IMR-90 (cell line): ENCODE results near the gene ERCC4. TPM values are rescaled to one million over a fixed set of nuclear protein-coding genes. Genes with fewer than 3 reads are reported as not detected.

Experiments used
- ATAC-seq: fragments of 200-7000 bp; cut with Tn5 transposase; 2 replicates; pipeline ENCODE4 v1.9.1; 2020; ENCODE audit warnings: low read depth, mild to moderate bottlenecking, moderate library complexity
- BruUV-seq: library from RNA; stranded (reverse); fragments of 400-500 nt; replicated peaks from 2 replicates; lab custom pipeline; 2021; lab: Mats Ljungman, UMichigan
- CTCF ChIA-PET: fragments of 300-600 bp; formaldehyde crosslinking; extraction: SDS; loops from one replicate; lab custom pipeline; 2021; ENCODE audit warnings: antibody characterized with exemption; lab: Yijun Ruan, JAX
- POLR2A ChIA-PET: fragments of 300-600 bp; sonication (Branson Sonifier 250); formaldehyde crosslinking; loops from one replicate; lab custom pipeline; 2022; ENCODE audit warnings: antibody characterized with exemption; ENCODE audit not compliant: unreplicated experiment; lab: Charles Lee
- DNase-seq: peaks from one replicate; pipeline ENCODE4 v3.0.0; 2013
- H2AFZ ChIP-seq: replicated peaks from 2 replicates; pipeline ENCODE3; 2013; ENCODE audit warnings: low read length, mild to moderate bottlenecking; ENCODE audit not compliant: poor library complexity
- H2AK5ac ChIP-seq: 2 replicates; pipeline ENCODE4 v1.6.1; 2013; ENCODE audit warnings: low read depth, low read length, inconsistent platforms
- H2AK9ac ChIP-seq: replicated peaks from 2 replicates; pipeline ENCODE3; 2013; ENCODE audit warnings: mild to moderate bottlenecking, low read depth, low read length, moderate library complexity; ENCODE audit not compliant: poor library complexity
- H2BK120ac ChIP-seq: 2 replicates; pipeline ENCODE4 v1.6.1; 2013; ENCODE audit warnings: low read depth, low read length, inconsistent platforms
- H2BK15ac ChIP-seq: 3 replicates; pipeline ENCODE4 v1.6.1; 2013; ENCODE audit warnings: low read depth, low read length, inconsistent platforms
- H2BK20ac ChIP-seq: 2 replicates; pipeline ENCODE4 v1.6.1; 2013; ENCODE audit warnings: low read depth, mild to moderate bottlenecking, inconsistent platforms, low read length, moderate library complexity
- H2BK5ac ChIP-seq: 2 replicates; pipeline ENCODE4 v1.6.1; 2013; ENCODE audit warnings: mild to moderate bottlenecking, low read depth, low read length, inconsistent platforms; ENCODE audit not compliant: poor library complexity, severe bottlenecking
- H3K14ac ChIP-seq: replicated peaks from 2 replicates; pipeline ENCODE4 v1.6.1; 2013; ENCODE audit warnings: low read depth, low read length, inconsistent platforms
- H3K18ac ChIP-seq: 2 replicates; pipeline ENCODE4 v1.6.1; 2013; ENCODE audit warnings: low read depth, low read length, control low read depth
- H3K23ac ChIP-seq: 2 replicates; pipeline ENCODE4 v1.6.1; 2013; ENCODE audit warnings: low read depth, low read length, inconsistent platforms
- H3K27ac ChIP-seq: 2 replicates; pipeline ENCODE4 v1.5.1; 2013; ENCODE audit warnings: mild to moderate bottlenecking, control low read depth, low read length; ENCODE audit not compliant: insufficient read depth
- H3K27me3 ChIP-seq: 2 replicates; pipeline ENCODE4 v1.6.1; 2013; ENCODE audit warnings: low read length; ENCODE audit not compliant: control insufficient read depth, insufficient read depth
- H3K36me3 ChIP-seq: 2 replicates; pipeline ENCODE4 v1.6.1; 2013; ENCODE audit warnings: low read length, mixed read lengths; ENCODE audit not compliant: control insufficient read depth, insufficient read depth
- H3K4ac ChIP-seq: 2 replicates; pipeline ENCODE4 v1.6.1; 2013; ENCODE audit warnings: low read depth, low read length, inconsistent platforms
- H3K4me1 ChIP-seq: 2 replicates; pipeline ENCODE4 v1.6.1; 2013; ENCODE audit warnings: low read length, mixed read lengths; ENCODE audit not compliant: control insufficient read depth, insufficient read depth
- H3K4me2 ChIP-seq: 2 replicates; pipeline ENCODE4 v1.6.1; 2013; ENCODE audit warnings: low read depth, mild to moderate bottlenecking, control low read depth, low read length, moderate library complexity
- H3K4me3 ChIP-seq: 2 replicates; pipeline ENCODE4 v1.5.1; 2013; ENCODE audit warnings: low read depth, mild to moderate bottlenecking, control low read depth, low read length, moderate library complexity; ENCODE audit not compliant: insufficient read depth
- H3K56ac ChIP-seq: 2 replicates; pipeline ENCODE4 v1.6.1; 2013; ENCODE audit warnings: low read length, inconsistent platforms; ENCODE audit not compliant: insufficient read depth; ENCODE audit errors: extremely low read depth
- H3K79me1 ChIP-seq, 2 experiments: 2 replicates each; pipeline ENCODE4 v1.6.1; 2013; ENCODE audit warnings: low read length in 2 of 2, inconsistent platforms in 1 of 2, low read depth in 1 of 2
- H3K9ac ChIP-seq: 2 replicates; pipeline ENCODE4 v1.6.1; 2013; ENCODE audit warnings: low read depth, low read length, control low read depth
- H3K9me1 ChIP-seq: 2 replicates; pipeline ENCODE4 v1.6.1; 2013; ENCODE audit warnings: low read length, inconsistent platforms; ENCODE audit not compliant: insufficient read depth
- H3K9me3 ChIP-seq: 2 replicates; pipeline ENCODE4 v1.6.1; 2013; ENCODE audit warnings: low read length; ENCODE audit not compliant: control insufficient read depth, insufficient read depth
- H4K20me1 ChIP-seq: 2 replicates; pipeline ENCODE4 v1.6.1; 2013; ENCODE audit warnings: low read length, inconsistent platforms; ENCODE audit not compliant: insufficient read depth
- H4K5ac ChIP-seq: 2 replicates; pipeline ENCODE4 v1.6.1; 2013; ENCODE audit warnings: mild to moderate bottlenecking, low read depth, low read length, control low read depth
- H4K8ac ChIP-seq, 2 experiments: 2 replicates each; pipeline ENCODE4 v1.6.1; 2013; ENCODE audit warnings: low read depth in 2 of 2, low read length in 2 of 2, control low read depth in 1 of 2, inconsistent platforms in 1 of 2
- H4K91ac ChIP-seq: 2 replicates; pipeline ENCODE4 v1.6.1; 2013; ENCODE audit warnings: low read depth, low read length, inconsistent platforms; ENCODE audit not compliant: insufficient read depth
- BHLHE40 ChIP-seq: fragments of 150-350 bp; IDR thresholded peaks from 2 replicates; pipeline ENCODE4 v1.6.1; 2016; ENCODE audit warnings: mild to moderate bottlenecking, low read depth, low read length
- FOS ChIP-seq: fragments of 150-350 bp; IDR thresholded peaks from 2 replicates; pipeline ENCODE4 v1.6.1; 2016; ENCODE audit warnings: low read depth, low read length
- MAZ ChIP-seq: IDR thresholded peaks from 2 replicates; pipeline ENCODE4 v1.6.1; 2012; ENCODE audit warnings: low read depth, mild to moderate bottlenecking, low read length, improper control_type of control experiment, moderate library complexity, borderline replicate concordance
- MXI1 ChIP-seq: IDR thresholded peaks from 2 replicates; pipeline ENCODE4 v1.6.1; 2012; ENCODE audit warnings: low read depth, mild to moderate bottlenecking, low read length, moderate library complexity, borderline replicate concordance
- POLR2A ChIP-seq: IDR thresholded peaks from 2 replicates; pipeline ENCODE4 v1.6.1; 2012; ENCODE audit warnings: mild to moderate bottlenecking, low read depth, low read length
- RAD21 ChIP-seq: IDR thresholded peaks from 2 replicates; pipeline ENCODE4 v1.6.1; 2012; ENCODE audit warnings: low read length, improper control_type of control experiment
- RCOR1 ChIP-seq: IDR thresholded peaks from 2 replicates; pipeline ENCODE4 v1.6.1; 2012; ENCODE audit warnings: mild to moderate bottlenecking, low read length, improper control_type of control experiment; ENCODE audit not compliant: insufficient replicate concordance
- SMC3 ChIP-seq: fragments of 150-350 bp; IDR thresholded peaks from 2 replicates; pipeline ENCODE4 v1.6.1; 2016; ENCODE audit warnings: low read depth, mild to moderate bottlenecking, antibody characterized with exemption, low read length, moderate library complexity
- WGBS, 2 experiments: methylation state at CpG; one replicate each; pipeline versions ENCODE4 v1.1.5 to v1.1.7; 2013; ENCODE audit warnings: missing lambda C conversion rate in 2 of 2; ENCODE audit not compliant: insufficient read length in 1 of 2; ENCODE audit errors: extremely low coverage in 2 of 2; 5-methylcytosine and 5-hydroxymethylcytosine counted together
- dilution Hi-C: fragments of 300-500 bp; cut with HindIII; formaldehyde crosslinking; loops from one replicate; pipeline ENCODE4 v1.14.3; 2018; ENCODE audit warnings: low sequenced_read_pairs; ENCODE audit not compliant: unreplicated experiment
- in situ Hi-C: fragments of 300-500 bp; cut with MboI; formaldehyde crosslinking; loops from 3 replicates; pipeline ENCODE4 v1.14.3; 2019; ENCODE audit warnings: low sequenced_read_pairs, inconsistent platforms, mixed read lengths
- intact Hi-C: fragments of 100-400 bp; cut with micrococcal nuclease; formaldehyde crosslinking; loops from 2 replicates; pipeline ENCODE4 v1.10.0; 2022
- polyA plus RNA-seq, 3 experiments: library from polyadenylated mRNA; depleted of rRNA; stranded (reverse); fragments of >200 nt; gene quantifications; 2 replicates each; pipeline ENCODE4 v1.2.3, GENCODE V29; 2012; ENCODE audit warnings: low replicate concordance in 1 of 3
- total RNA-seq: library from RNA; depleted of rRNA; stranded (reverse); fragments of >200 nt; gene quantifications from 2 replicates; pipeline ENCODE4 v1.2.3, GENCODE V29; 2012
- TF ChIP-seq, protein P1 (sequence below): fragments of 150-350 bp; IDR thresholded peaks from 2 replicates; pipeline ENCODE4 v1.6.1; 2016; ENCODE audit warnings: low read depth, mild to moderate bottlenecking, low read length, moderate library complexity, borderline replicate concordance

Gene ERCC4
- total and polyA plus RNA-seq, 2 of the 4 experiments (the other 2 are of a cell fraction) = 2.9 to 19.2 TPM

GRCh38 chr16:13931845-13932244 lies 11.9 kb downstream of the ERCC4 start:
- ChIA-PET POLR2A (no interaction called here), CTCF (interaction anchor here (1.7 kb wide), 1 partner anchor 12 kb away, joined by 4 read pairs; the partner anchor contains the start of gene ERCC4)
- in situ Hi-C loops (loop anchor here (10.0 kb wide), 1 partner anchor 143 kb away; the partner anchor contains the start of gene MRTFB), dilution Hi-C loops (no loop called here), intact Hi-C loops (no loop called here)
- Histone ChIP-seq H2AFZ (no peak overlapping the region), H4K8ac (no peak overlapping the region), H3K9me1 (no peaks in the 10 kb centered on the region), H3K36me3 (peaks cover 14% of the 10 kb centered on the region), H3K9me3 (no peaks in the 10 kb centered on the region), H3K23ac (no peak overlapping the region), H2BK20ac (no peak overlapping the region), H2BK15ac (no peak overlapping the region), H2AK5ac (no peak overlapping the region), H3K9ac (no peak overlapping the region), H3K14ac (no peak overlapping the region), H3K4me3 (no peak overlapping the region), H3K4ac (no peak overlapping the region), H3K4me1 (peaks cover under 1% of the 10 kb centered on the region), H4K5ac (no peak overlapping the region), H4K20me1 (no peaks in the 10 kb centered on the region), H2AK9ac (no peak overlapping the region), H3K79me1 (no peaks in the 10 kb centered on the region), H4K91ac (no peak overlapping the region), H3K27ac (no peak overlapping the region), H3K56ac (no peak overlapping the region), H3K4me2 (no peak overlapping the region), H3K27me3 (no peaks in the 10 kb centered on the region), H3K18ac (no peak overlapping the region), H2BK5ac (no peak overlapping the region), H2BK120ac (no peak overlapping the region)
- no peak for TF ChIP-seq POLR2A
- no peak for TF ChIP-seq BHLHE40
- no peak for TF ChIP-seq SMC3
- no peak for TF ChIP-seq RCOR1
- TF ChIP-seq RAD21 = no peak
- TF ChIP-seq, protein P1, sequence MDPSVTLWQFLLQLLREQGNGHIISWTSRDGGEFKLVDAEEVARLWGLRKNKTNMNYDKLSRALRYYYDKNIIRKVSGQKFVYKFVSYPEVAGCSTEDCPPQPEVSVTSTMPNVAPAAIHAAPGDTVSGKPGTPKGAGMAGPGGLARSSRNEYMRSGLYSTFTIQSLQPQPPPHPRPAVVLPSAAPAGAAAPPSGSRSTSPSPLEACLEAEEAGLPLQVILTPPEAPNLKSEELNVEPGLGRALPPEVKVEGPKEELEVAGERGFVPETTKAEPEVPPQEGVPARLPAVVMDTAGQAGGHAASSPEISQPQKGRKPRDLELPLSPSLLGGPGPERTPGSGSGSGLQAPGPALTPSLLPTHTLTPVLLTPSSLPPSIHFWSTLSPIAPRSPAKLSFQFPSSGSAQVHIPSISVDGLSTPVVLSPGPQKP = no peak
- TF ChIP-seq FOS = no peak
- TF ChIP-seq MXI1 = no peak
- TF ChIP-seq MAZ = no peak
- WGBS, 2 experiments = no CpG with 5 or more reads among the region's 10 CpGs
- DNase-seq = no peak
- BruUV-seq = no TSS peak
- no peak for ATAC-seq
